Thoracic aorta (tissue), 2 donors: ENCODE data around the gene SLC26A11. TPM values are rescaled to one million over a fixed set of nuclear protein-coding genes. Genes with fewer than 3 reads are reported as not detected.

Experiments used
- ATAC-seq: fragments of 150-250 bp; one replicate; pipeline ENCODE4 v1.8.0; 2017; ENCODE audit warnings: low read depth; ENCODE audit not compliant: insufficient number of reproducible peaks, low FRiP score
- DNase-seq: peaks from one replicate; pipeline ENCODE4 v3.0.0-alpha.2; 2020; ENCODE audit warnings: low spot score
- H3K27ac ChIP-seq, 2 donors: fragments of 200-600 bp; sonication (generic); 1 replicate in 1 of 2; 2 replicates in 1 of 2; pipeline ENCODE4 v1.5.1; 2016; ENCODE audit warnings: mild to moderate bottlenecking in 2 of 2, moderate library complexity in 2 of 2
- H3K27me3 ChIP-seq: fragments of 200-600 bp; sonication (generic); replicated peaks from 2 replicates; pipeline ENCODE4 v1.6.0; 2016; ENCODE audit warnings: mild to moderate bottlenecking; ENCODE audit not compliant: insufficient read depth
- H3K36me3 ChIP-seq: fragments of 200-600 bp; sonication (generic); one replicate; pipeline ENCODE4 v1.5.1; 2016
- H3K4me1 ChIP-seq, 2 donors: fragments of 200-600 bp; sonication (generic); 1 replicate in 1 of 2; 2 replicates in 1 of 2; pipeline versions ENCODE4 v1.5.1 to v1.6.0; 2016; ENCODE audit warnings: low read depth in 2 of 2, mild to moderate bottlenecking in 1 of 2; ENCODE audit not compliant: control insufficient read depth in 1 of 2
- H3K4me3 ChIP-seq: fragments of 200-600 bp; sonication (generic); 2 replicates; pipeline ENCODE4 v1.5.1; 2016; ENCODE audit warnings: mild to moderate bottlenecking
- H3K9me3 ChIP-seq: fragments of 200-600 bp; sonication (generic); 2 replicates; pipeline ENCODE4 v1.5.1; 2016
- CTCF ChIP-seq: fragments of 200-600 bp; sonication (generic); IDR thresholded peaks from one replicate; pipeline ENCODE4 v1.5.1; 2019; ENCODE audit warnings: antibody characterized with exemption
- total RNA-seq, 2 donors: library from RNA; depleted of rRNA; stranded (reverse); fragments of >200 nt; gene quantifications; one replicate each; pipeline versions ENCODE4 v1.1.0 to v1.2.3, GENCODE V29; 2016

The SLC26A11 gene
- total RNA-seq, 2 donors from 2014 or later = 41.1 to 69.2 TPM

GRCh38 chr17:80177986-80178595, 42.1 kb upstream of the SLC26A11 start:
- H3K4me3 ChIP-seq = no peak overlapping the region
- H3K27ac ChIP-seq = no peak overlapping the region
- no peak for DNase-seq
- H3K4me1 ChIP-seq = no peaks in the 10 kb centered on the region
- no peaks in the 10 kb centered on the region for H3K9me3 ChIP-seq
- no peaks in the 10 kb centered on the region for H3K36me3 ChIP-seq
- TF ChIP-seq CTCF = no peak
- ATAC-seq = no peak
- no peaks in the 10 kb centered on the region for H3K27me3 ChIP-seq

GRCh38 chr17:80180192-80180591, 40.0 kb upstream of the SLC26A11 start:
- no peak for ATAC-seq

GRCh38 chr17:80181431-80181830, 38.8 kb upstream of the SLC26A11 start:
- ATAC-seq = no peak
- no peaks in the 10 kb centered on the region for H3K4me1 ChIP-seq
- no peak overlapping the region for H3K4me3 ChIP-seq
- DNase-seq = no peak
- no peak for TF ChIP-seq CTCF
- no peak overlapping the region for H3K27ac ChIP-seq
- no peaks in the 10 kb centered on the region for H3K36me3 ChIP-seq
- H3K27me3 ChIP-seq = no peaks in the 10 kb centered on the region
- no peaks in the 10 kb centered on the region for H3K9me3 ChIP-seq

More at GRCh38 chr17:80180192-80180591, 40.0 kb upstream of the SLC26A11 start:
- no peak overlapping the region for H3K4me3 ChIP-seq
- no peaks in the 10 kb centered on the region for H3K4me1 ChIP-seq
- H3K36me3 ChIP-seq = no peaks in the 10 kb centered on the region
- H3K27me3 ChIP-seq = no peaks in the 10 kb centered on the region
- no peak overlapping the region for H3K27ac ChIP-seq
- no peak for TF ChIP-seq CTCF
- no peaks in the 10 kb centered on the region for H3K9me3 ChIP-seq
- no peak for DNase-seq

GRCh38 chr17:80182118-80182844, 37.9 kb upstream of the SLC26A11 start:
- H3K36me3 ChIP-seq = no peaks in the 10 kb centered on the region
- H3K4me1 ChIP-seq = no peaks in the 10 kb centered on the region
- no peak for TF ChIP-seq CTCF
- no peak overlapping the region for H3K27ac ChIP-seq
- no peak overlapping the region for H3K4me3 ChIP-seq
- no peaks in the 10 kb centered on the region for H3K9me3 ChIP-seq
- no peak for ATAC-seq
- no peak for DNase-seq
- H3K27me3 ChIP-seq = no peaks in the 10 kb centered on the region

GRCh38 chr17:80182845-80183223, 37.4 kb upstream of the SLC26A11 start:
- DNase-seq (no peak), ATAC-seq (no peak)
- Histone ChIP-seq H3K4me3 (no peak overlapping the region), H3K27ac (no peak overlapping the region), H3K36me3 (no peaks in the 10 kb centered on the region), H3K4me1 (peaks cover 0 to 1% of the 10 kb centered on the region in 2 donors), H3K9me3 (no peaks in the 10 kb centered on the region), H3K27me3 (no peaks in the 10 kb centered on the region)
- no peak for TF ChIP-seq CTCF
